Liver (tissue), 9 donors: ENCODE measurements around the gene DMD. TPM values are rescaled to one million over a fixed set of nuclear protein-coding genes. Genes with fewer than 3 reads are reported as not detected.

Experiments used
- DNase-seq: peaks from one replicate; pipeline ENCODE4 v3.0.0-alpha.2; 2017; ENCODE audit warnings: low spot score
- H3K27ac ChIP-seq, 2 donors: one replicate each; pipeline ENCODE4 v1.7.0; 2013; ENCODE audit warnings: inconsistent platforms in 2 of 2, low read length in 2 of 2, control low read depth in 1 of 2, low read depth in 1 of 2, mild to moderate bottlenecking in 1 of 2
- H3K27me3 ChIP-seq, 4 donors: one replicate each; pipeline versions ENCODE4 v1.6.1 to v1.7.0; 2013; ENCODE audit warnings: low read length in 3 of 4, inconsistent platforms in 1 of 4, mild to moderate bottlenecking in 1 of 4, moderate library complexity in 1 of 4; ENCODE audit not compliant: control insufficient read depth in 4 of 4, insufficient read depth in 4 of 4
- H3K36me3 ChIP-seq, 4 donors: one replicate each; pipeline versions ENCODE4 v1.6.1 to v1.7.0; 2013; ENCODE audit warnings: low read length in 3 of 4, mild to moderate bottlenecking in 3 of 4, low read depth in 1 of 4, moderate library complexity in 1 of 4; ENCODE audit not compliant: control insufficient read depth in 4 of 4, insufficient read depth in 3 of 4
- H3K4me1 ChIP-seq, 4 donors: one replicate each; pipeline versions ENCODE4 v1.6.1 to v1.7.0; 2013; ENCODE audit warnings: low read length in 3 of 4, mild to moderate bottlenecking in 3 of 4, moderate library complexity in 1 of 4; ENCODE audit not compliant: control insufficient read depth in 4 of 4, insufficient read depth in 4 of 4
- H3K4me3 ChIP-seq, 3 donors: one replicate each; pipeline versions ENCODE4 v1.6.1 to v1.7.0; 2013; ENCODE audit warnings: low read length in 3 of 3, control low read depth in 1 of 3, low read depth in 1 of 3, mild to moderate bottlenecking in 1 of 3
- H3K9ac ChIP-seq, 2 donors: one replicate each; pipeline ENCODE4 v1.7.0; 2013; ENCODE audit warnings: low read length in 2 of 2, mild to moderate bottlenecking in 2 of 2, moderate library complexity in 2 of 2, control low read depth in 1 of 2, low read depth in 1 of 2
- H3K9me3 ChIP-seq, 4 donors: one replicate each; pipeline versions ENCODE4 v1.6.1 to v1.7.0; 2013; ENCODE audit warnings: low read length in 3 of 4; ENCODE audit not compliant: control insufficient read depth in 4 of 4
- EGR1 ChIP-seq, 2 donors: IDR thresholded peaks; 2 replicates each; pipeline ENCODE4 v1.6.1; 2016 to 2018; ENCODE audit warnings: antibody characterized with exemption in 2 of 2, low read depth in 2 of 2
- GABPA ChIP-seq, 2 donors: IDR thresholded peaks in 1 of 2; conservative IDR thresholded peaks in 1 of 2; 2 replicates each; pipeline ENCODE4 v1.6.1; 2016; ENCODE audit warnings: antibody characterized with exemption in 2 of 2, mild to moderate bottlenecking in 1 of 2, moderate library complexity in 1 of 2
- HNF4A ChIP-seq, 2 donors: conservative IDR thresholded peaks; 2 replicates each; pipeline ENCODE4 v1.6.1; 2016; ENCODE audit warnings: antibody characterized with exemption in 2 of 2, mild to moderate bottlenecking in 2 of 2
- JUND ChIP-seq, 2 donors: IDR thresholded peaks; 2 replicates each; pipeline ENCODE4 v1.6.1; 2016; ENCODE audit warnings: antibody characterized with exemption in 2 of 2
- RAD21 ChIP-seq, 2 donors: IDR thresholded peaks; 2 replicates each; pipeline ENCODE4 v1.6.1; 2016; ENCODE audit warnings: antibody characterized with exemption in 2 of 2, mild to moderate bottlenecking in 2 of 2
- REST ChIP-seq: IDR thresholded peaks from 2 replicates; pipeline ENCODE4 v1.6.1; 2016; ENCODE audit warnings: antibody characterized with exemption, mild to moderate bottlenecking
- SP1 ChIP-seq: IDR thresholded peaks from 2 replicates; pipeline ENCODE4 v1.6.1; 2018; ENCODE audit warnings: antibody characterized with exemption, mild to moderate bottlenecking
- TAF1 ChIP-seq: conservative IDR thresholded peaks from 2 replicates; pipeline ENCODE4 v1.6.1; 2016; ENCODE audit warnings: antibody characterized with exemption, mild to moderate bottlenecking
- YY1 ChIP-seq: IDR thresholded peaks from 2 replicates; pipeline ENCODE4 v1.6.1; 2016; ENCODE audit warnings: antibody characterized with exemption, mild to moderate bottlenecking
- ZBTB33 ChIP-seq: IDR thresholded peaks from 2 replicates; pipeline ENCODE4 v1.6.1; 2016; ENCODE audit warnings: antibody characterized with exemption
- WGBS: extraction: QIAGEN DNeasy Blood & Tissue Kit; methylation state at CpG from one replicate; pipeline ENCODE4 v1.1.7; 2013; 5-methylcytosine and 5-hydroxymethylcytosine counted together
- polyA plus RNA-seq, 2 donors: library from polyadenylated mRNA; stranded (reverse) in 1 of 2; unstranded in 1 of 2; fragments of 200-250 nt in 1 of 2; fragments of >200 nt in 1 of 2; fragmentation: Nextera tagmentation in 1 of 2; extraction: Ambion mirVana in 1 of 2; gene quantifications; one replicate each; pipeline versions ENCODE4 v1.2.1 to v1.2.3, GENCODE V29; 2013 to 2015
- total RNA-seq, 2 donors: library from RNA; depleted of rRNA; stranded (reverse); fragments of >200 nt; gene quantifications; one replicate each; pipeline ENCODE4 v1.2.3, GENCODE V29; 2014
- donor health status: healthy.
- donor health status: healthy.
- donor health status: healthy.
- donor health status: healthy.
- donor health status: healthy.

DMD gene
- total and polyA plus RNA-seq, 4 donors, result 14.6 to 61.9 (median 23.9) TPM

GRCh38 chrX:31516527-31516926, 1694.8 kb downstream of the DMD start:
- Histone ChIP-seq H3K4me1 (no peaks in the 10 kb centered on the region), H3K27ac (no peak overlapping the region), H3K9me3 (peaks cover 0 to 2% (median 0%) of the 10 kb centered on the region in 4 donors), H3K4me3 (no peak overlapping the region), H3K27me3 (no peaks in the 10 kb centered on the region), H3K36me3 (no peaks in the 10 kb centered on the region), H3K9ac (no peak overlapping the region)
- DNase-seq, result no peak
- no peak for TF ChIP-seq ZBTB33
- no peak for TF ChIP-seq REST
- no peak for TF ChIP-seq SP1
- no peak for TF ChIP-seq RAD21 (IDR thresholded peaks at IDR 0.05)
- TF ChIP-seq YY1, result no peak
- no peak for TF ChIP-seq EGR1 (IDR thresholded peaks at IDR 0.05; ENCODE audit: low read depth in 2 of 2)
- WGBS, result 75% methylated on average over 6 of the region's 6 CpGs

GRCh38 chrX:31508338-31508737, 1703.0 kb downstream of the DMD start:
- H3K4me3 ChIP-seq, result no peak overlapping the region
- no peak overlapping the region for H3K9ac ChIP-seq
- H3K27ac ChIP-seq, result no peak overlapping the region
- TF ChIP-seq HNF4A (conservative IDR thresholded peaks at IDR 0.05), result no peak
- TF ChIP-seq JUND (IDR thresholded peaks at IDR 0.05), result no peak
- TF ChIP-seq RAD21 (IDR thresholded peaks at IDR 0.05), result no peak
- TF ChIP-seq GABPA (IDR thresholded peaks at IDR 0.05 in 1 of 2, conservative IDR thresholded peaks at IDR 0.05 in 1 of 2), result no peak
- no peaks in the 10 kb centered on the region for H3K9me3 ChIP-seq
- 64% methylated on average over 4 of the region's 4 CpGs for WGBS
- no peaks in the 10 kb centered on the region for H3K27me3 ChIP-seq
- no peak for DNase-seq
- no peaks in the 10 kb centered on the region for H3K36me3 ChIP-seq
- H3K4me1 ChIP-seq, result no peaks in the 10 kb centered on the region

GRCh38 chrX:31506928-31507327, 1704.4 kb downstream of the DMD start:
- Histone ChIP-seq H3K9me3 (no peaks in the 10 kb centered on the region), H3K27me3 (no peaks in the 10 kb centered on the region), H3K4me1 (no peaks in the 10 kb centered on the region), H3K4me3 (no peak overlapping the region), H3K27ac (no peak overlapping the region), H3K36me3 (no peaks in the 10 kb centered on the region), H3K9ac (no peak overlapping the region)
- DNase-seq, result no peak
- 85% methylated on average over 3 of the region's 3 CpGs for WGBS
- TF ChIP-seq TAF1 (no peak), JUND (IDR thresholded peaks at IDR 0.05) (no peak), REST (no peak), ZBTB33 (no peak)
